Adipose tissue (tissue), 3 donors: ENCODE results near the gene ANKRD44. TPM values are rescaled to one million over a fixed set of nuclear protein-coding genes. Genes with fewer than 3 reads are reported as not detected.
"Not testable (repeated sequence)": the region's sequence is repeated elsewhere in the genome, so short reads cannot be mapped to it uniquely, and the experiment has no call there.

Source experiments
- H3K27ac ChIP-seq: one replicate; pipeline ENCODE4 v1.5.1; 2013; ENCODE audit warnings: low read depth, low read length
- WGBS, 3 donors: extraction: QIAGEN DNeasy Blood & Tissue Kit; methylation state at CpG; one replicate each; pipeline ENCODE4 v1.1.7; 2013; 5-methylcytosine and 5-hydroxymethylcytosine counted together
- polyA plus RNA-seq, 3 donors: library from polyadenylated mRNA; stranded (reverse); fragments of 200-250 nt; gene quantifications; one replicate each; pipeline ENCODE4 v1.2.3, GENCODE V29; 2013
- donor health status: healthy with polysubstance abuse.
- donor health status: Bipolar disorder and iron deficiency.
- donor health status: healthy.

ANKRD44 gene
- polyA plus RNA-seq, 3 donors, result 1.3 to 4.2 (median 3.5) TPM

GRCh38 chr2:197248623-197249022 is 62.0 kb downstream of the ANKRD44 start:
- WGBS, 3 donors, result 44 to 80% (median 57%) methylated on average over 3 of the region's 3 CpGs
- no peak overlapping the region for H3K27ac ChIP-seq

- H3K27ac ChIP-seq, result no peak overlapping the region
- WGBS, 3 donors, result 78 to 86% (median 80%) methylated on average over 4 of the region's 4 CpGs
Measured at GRCh38 chr2:197248001-197248401, 62.6 kb downstream of the ANKRD44 start.

- H3K27ac ChIP-seq, result no peak overlapping the region
- 69 to 85% (median 84%) methylated on average over 5 of the region's 5 CpGs for WGBS, 3 donors
Measured at GRCh38 chr2:197247083-197247482, 63.5 kb downstream of the ANKRD44 start.

GRCh38 chr2:197245829-197246804 is 64.5 kb downstream of the ANKRD44 start:
- no peak overlapping the region for H3K27ac ChIP-seq
- WGBS, 3 donors, result 94 to 98% (median 96%) methylated on average over 6 of the region's 6 CpGs

GRCh38 chr2:197244349-197244748 is 66.2 kb downstream of the ANKRD44 start:
- H3K27ac ChIP-seq, result no peak overlapping the region
- WGBS, 3 donors, result 93 to 97% (median 97%) methylated on average over 1 of the region's 1 CpG

- 80 to 96% (median 81%) methylated on average over 2 of the region's 2 CpGs for WGBS, 3 donors
- H3K27ac ChIP-seq, result no peak overlapping the region
Measured at GRCh38 chr2:197242719-197243118, 67.9 kb downstream of the ANKRD44 start.

- no peak overlapping the region for H3K27ac ChIP-seq
Measured at GRCh38 chr2:197241596-197241995, 69.0 kb downstream of the ANKRD44 start.

- WGBS, 3 donors, result 38 to 91% (median 41%) methylated on average over 1 of the region's 1 CpG
- no peak overlapping the region for H3K27ac ChIP-seq
Measured at GRCh38 chr2:197241153-197241552, 69.4 kb downstream of the ANKRD44 start.

GRCh38 chr2:197240421-197241041 is 70.0 kb downstream of the ANKRD44 start:
- H3K27ac ChIP-seq, result no peak overlapping the region
- 23 to 50% (median 47%) methylated on average over 1 of the region's 1 CpG for WGBS, 3 donors

- not testable (repeated sequence) for H3K27ac ChIP-seq
- 69 to 87% (median 81%) methylated on average over 7 of the region's 7 CpGs for WGBS, 3 donors
Measured at GRCh38 chr2:197240018-197240417, 70.6 kb downstream of the ANKRD44 start.

- WGBS, 3 donors, result 32 to 73% (median 39%) methylated on average over 2 of the region's 2 CpGs
- no peak overlapping the region for H3K27ac ChIP-seq
Measured at GRCh38 chr2:197239434-197239833, 71.1 kb downstream of the ANKRD44 start.

GRCh38 chr2:197238043-197238365 is 72.6 kb downstream of the ANKRD44 start:
- 50 to 63% (median 60%) methylated on average over 2 of the region's 2 CpGs for WGBS, 3 donors
- H3K27ac ChIP-seq, result no peak overlapping the region

- WGBS, 3 donors, result 83 to 90% (median 84%) methylated on average over 8 of the region's 8 CpGs
Measured at GRCh38 chr2:197237291-197238042, 73.1 kb downstream of the ANKRD44 start.

GRCh38 chr2:197236816-197237215 is 73.8 kb downstream of the ANKRD44 start:
- H3K27ac ChIP-seq, result no peak overlapping the region
- 82 to 85% (median 84%) methylated on average over 7 of the region's 7 CpGs for WGBS, 3 donors

More at GRCh38 chr2:197237291-197238042, 73.1 kb downstream of the ANKRD44 start:
- H3K27ac ChIP-seq, result no peak overlapping the region

GRCh38 chr2:197236159-197236558 is 74.4 kb downstream of the ANKRD44 start:
- H3K27ac ChIP-seq, result no peak overlapping the region
- 90 to 97% (median 91%) methylated on average over 2 of the region's 2 CpGs for WGBS, 3 donors

GRCh38 chr2:197235711-197236110 is 74.9 kb downstream of the ANKRD44 start:
- WGBS, 3 donors, result 85 to 88% (median 85%) methylated on average over 3 of the region's 3 CpGs
- H3K27ac ChIP-seq, result no peak overlapping the region

GRCh38 chr2:197234671-197235191 is 75.8 kb downstream of the ANKRD44 start:
- 87 to 97% (median 97%) methylated on average over 4 of the region's 4 CpGs for WGBS, 3 donors
- no peak overlapping the region for H3K27ac ChIP-seq

GRCh38 chr2:197233473-197233872 is 77.1 kb downstream of the ANKRD44 start:
- H3K27ac ChIP-seq, result no peak overlapping the region

GRCh38 chr2:197232010-197232409 is 78.6 kb downstream of the ANKRD44 start:
- WGBS, 3 donors, result 93 to 98% (median 97%) methylated on average over 2 of the region's 2 CpGs
- no peak overlapping the region for H3K27ac ChIP-seq
